HG02623 (cell line): ENCODE results near the gene PSAT1.

Experiments used
- ATAC-seq: cut with Tn5 transposase; IDR thresholded peaks from one replicate; pipeline ENCODE4 v1.9.1; 2021; ENCODE audit warnings: moderate library complexity; ENCODE audit not compliant: unreplicated experiment

Gene PSAT1

DNA sequence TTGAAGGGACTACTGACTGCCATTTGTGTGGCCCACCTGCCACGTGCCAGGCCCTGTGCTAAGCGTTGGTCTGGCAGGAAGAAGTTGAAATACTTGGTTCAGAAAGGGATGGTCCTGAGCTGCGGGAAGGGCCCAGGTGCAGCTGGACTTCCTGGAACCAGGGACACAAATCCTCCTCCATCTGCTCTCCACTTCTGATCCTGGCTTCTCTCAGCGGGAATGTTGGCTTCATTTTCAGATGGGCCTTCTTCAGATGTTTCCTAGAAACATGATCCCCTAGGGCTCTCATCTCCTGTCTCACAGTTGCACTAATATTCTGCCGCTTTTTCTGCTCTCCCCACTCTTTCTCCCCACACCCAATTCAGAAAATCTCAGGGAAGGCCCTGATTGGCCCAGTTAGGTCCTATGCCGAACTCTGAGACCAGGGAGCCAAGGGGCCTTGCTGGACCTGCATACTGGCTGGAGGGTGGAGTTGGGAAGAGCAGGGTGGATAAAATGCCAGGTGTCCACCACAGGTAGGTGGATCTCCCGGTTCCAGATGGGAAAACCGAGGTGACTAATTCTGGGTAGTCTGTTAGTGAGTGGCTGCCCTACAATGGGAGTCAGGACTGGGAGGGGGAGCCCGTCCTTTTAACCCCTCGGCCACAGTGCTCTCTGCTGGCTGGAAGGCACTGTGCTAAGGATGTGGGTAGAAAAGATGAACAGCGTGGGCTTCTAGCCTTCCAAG lies 19.4 kb downstream of the PSAT1 start:
- ATAC-seq = no peak

DNA sequence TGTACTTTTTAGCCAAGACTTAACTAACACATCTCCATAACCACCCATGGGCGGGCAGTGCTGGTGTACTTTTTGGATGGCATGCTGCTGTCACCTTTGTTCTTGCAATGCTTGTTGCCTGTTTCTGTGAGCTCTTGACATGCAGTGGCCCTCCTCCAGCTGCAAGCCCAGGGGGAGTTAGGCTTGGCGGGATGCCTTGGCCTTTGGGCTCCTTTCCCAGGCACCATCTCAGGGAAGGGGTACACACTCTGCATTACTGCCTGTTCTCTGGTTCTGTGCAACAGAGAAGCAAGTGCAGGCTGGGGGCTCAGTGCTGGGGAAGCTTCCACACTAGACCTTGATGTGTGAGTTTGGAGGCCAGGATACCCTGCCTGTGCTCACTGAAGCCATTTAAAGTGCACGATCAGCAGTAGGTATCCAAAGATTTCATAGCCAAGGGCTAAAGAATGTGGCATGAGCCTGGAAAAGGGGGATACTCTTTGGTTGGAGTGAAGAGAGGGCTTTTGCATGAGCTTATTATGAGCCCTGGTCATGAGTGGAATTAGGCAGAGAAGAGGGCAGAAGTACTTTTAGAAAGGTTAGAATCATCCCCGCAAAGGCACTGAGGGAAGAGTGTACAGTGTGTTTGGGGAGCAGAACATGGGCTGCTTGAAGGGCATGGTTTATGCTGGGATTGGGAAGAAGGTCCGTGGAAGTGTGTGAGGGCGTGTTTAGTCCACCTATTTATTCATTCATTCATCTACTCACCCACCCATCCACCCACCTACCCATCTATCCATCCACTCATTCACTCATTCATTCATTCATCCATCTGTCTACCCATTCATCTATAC lies 22.5 kb downstream of the PSAT1 start:
- no peak for ATAC-seq

DNA sequence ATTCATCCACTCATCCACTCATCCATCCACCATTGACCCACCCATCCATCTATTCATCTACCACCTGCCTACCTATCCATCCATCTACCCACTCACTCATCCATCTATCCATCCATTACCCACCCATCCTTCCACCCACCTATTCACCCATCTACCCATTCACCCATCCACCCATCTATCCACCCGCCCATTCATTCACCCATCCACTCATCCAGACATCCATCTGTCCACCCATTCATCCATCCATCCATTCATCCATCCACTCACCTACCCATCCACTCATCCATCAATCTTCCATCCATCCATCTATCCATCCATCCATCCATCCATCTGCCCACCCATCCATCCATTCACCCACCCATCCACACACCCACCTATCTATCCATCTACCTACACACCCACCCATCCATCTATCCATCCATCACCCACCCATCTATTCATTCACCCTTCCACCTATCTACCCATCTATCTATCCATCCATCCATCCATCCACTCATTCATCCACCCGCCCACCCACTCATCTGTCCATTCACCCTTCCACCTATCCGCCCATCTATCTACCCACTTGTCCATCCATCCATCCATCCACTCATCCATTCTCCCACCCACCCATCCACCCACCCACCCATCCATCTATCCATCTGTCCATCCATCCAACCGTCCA lies 23.2 kb downstream of the PSAT1 start:
- no peak for ATAC-seq

DNA sequence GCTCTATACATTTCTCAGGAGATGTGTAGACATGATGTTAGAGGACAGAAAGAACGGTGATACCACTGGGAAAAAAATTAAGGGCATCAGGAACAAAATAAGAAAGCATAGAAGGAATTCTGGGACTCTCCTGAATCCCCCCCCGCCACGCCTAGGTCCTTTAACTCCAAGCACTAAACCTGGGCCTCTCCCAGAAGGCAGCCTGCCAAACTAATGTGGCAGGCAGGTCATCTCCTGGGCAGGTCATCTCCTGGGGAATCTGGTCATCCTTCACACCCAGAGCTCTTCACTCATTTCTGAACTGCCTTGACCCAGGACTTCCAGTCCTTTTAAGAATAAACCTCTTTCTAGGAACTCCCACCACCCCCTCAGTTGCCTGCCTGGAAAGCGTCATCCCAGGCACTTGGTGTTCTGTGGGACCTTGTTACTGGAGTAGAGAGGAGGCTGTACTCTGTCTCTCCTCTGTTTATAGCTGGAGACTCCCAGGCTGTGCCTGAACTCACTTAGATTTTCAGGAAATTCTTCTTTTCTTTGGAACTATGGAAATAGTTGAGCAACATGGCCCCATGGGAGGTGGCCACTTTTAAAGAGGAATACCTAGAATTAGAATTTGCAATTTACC lies 24.1 kb downstream of the PSAT1 start:
- ATAC-seq = no peak

DNA sequence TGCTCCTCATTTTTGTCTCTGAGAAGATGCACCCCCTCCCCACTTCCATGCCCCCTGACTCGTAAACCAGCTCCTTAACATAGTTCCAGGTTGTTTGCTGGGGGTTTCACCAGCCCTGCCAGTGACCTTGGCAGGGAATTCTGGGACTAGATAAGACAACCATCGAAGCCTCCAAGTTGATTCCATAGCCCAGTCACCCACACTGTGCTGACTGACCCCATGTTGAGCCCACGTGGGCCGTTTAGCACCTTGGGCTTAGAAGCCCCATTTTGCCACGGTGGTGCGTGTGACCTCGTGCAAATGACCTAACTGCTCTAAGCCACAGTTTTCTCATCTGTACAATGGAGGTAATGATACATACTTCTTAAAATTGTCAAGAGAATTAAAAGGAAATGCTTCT lies 24.6 kb downstream of the PSAT1 start:
- ATAC-seq = no peak

DNA sequence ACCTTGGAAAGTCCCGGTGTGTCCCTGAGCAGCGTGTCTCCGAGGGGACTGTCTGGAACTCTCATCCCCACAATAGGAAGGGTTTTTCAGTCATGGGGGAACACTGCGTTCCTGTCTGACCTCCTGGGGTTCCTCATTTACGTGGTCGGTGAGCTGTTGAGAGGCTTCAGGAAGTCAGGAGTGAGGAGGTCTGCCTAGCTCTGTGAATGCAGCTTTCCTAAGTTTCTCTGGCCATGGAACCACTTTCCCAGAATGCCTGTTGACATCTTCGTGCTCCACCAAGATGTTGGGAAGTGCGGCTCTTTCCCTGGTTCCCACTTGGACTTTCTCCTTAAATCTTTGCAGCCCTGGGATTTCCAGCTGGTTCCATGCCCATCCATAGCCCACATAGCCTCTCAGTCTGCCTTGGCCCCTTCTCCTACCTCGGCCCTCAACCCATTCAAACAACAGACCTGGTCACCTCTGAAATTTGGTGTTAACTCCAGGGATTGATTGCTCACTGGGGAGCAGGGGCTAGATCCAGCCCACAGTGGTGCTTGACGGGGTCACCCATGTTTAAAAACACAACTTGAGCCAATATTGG lies 27.2 kb downstream of the PSAT1 start:
- ATAC-seq = no peak

DNA sequence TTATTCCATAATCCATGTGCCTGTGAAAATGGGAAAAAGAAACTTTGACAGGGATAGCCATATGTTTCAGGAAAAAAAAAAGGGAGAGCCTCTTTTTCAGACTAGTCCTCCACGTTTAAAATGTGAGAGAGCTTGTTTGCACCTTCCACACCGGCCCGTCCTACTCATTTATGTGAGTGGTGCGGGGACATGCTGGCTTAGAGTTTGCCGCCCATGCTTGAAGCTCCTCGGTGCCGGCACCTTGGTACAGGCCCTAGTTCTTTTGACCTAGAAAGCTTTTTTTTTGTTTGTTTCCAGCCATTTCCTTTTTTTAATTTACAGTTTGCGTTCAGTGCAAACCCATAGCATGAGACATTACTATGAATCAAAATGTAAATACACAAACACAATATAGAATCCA lies 27.8 kb downstream of the PSAT1 start:
- no peak for ATAC-seq

DNA sequence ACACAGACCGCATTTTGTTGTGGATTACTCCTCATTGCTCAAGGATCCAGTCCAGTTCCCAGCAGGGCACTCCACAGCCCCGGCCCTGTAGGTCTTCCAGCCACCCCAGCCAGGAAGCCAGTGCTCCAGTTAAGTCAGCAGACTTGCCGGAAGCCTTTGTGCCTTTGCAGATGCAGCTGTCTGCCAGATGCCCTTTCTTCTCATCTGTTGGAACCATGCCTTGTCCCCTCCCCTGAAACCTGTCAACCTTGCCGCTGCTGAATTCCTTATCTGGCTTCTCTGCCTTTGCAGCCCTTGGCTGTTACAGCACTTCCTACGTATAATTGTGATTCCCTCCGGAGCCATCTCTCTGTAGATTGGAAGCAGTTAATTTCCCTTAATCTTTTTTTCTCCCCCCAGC lies 28.4 kb downstream of the PSAT1 start:
- ATAC-seq = no peak

DNA sequence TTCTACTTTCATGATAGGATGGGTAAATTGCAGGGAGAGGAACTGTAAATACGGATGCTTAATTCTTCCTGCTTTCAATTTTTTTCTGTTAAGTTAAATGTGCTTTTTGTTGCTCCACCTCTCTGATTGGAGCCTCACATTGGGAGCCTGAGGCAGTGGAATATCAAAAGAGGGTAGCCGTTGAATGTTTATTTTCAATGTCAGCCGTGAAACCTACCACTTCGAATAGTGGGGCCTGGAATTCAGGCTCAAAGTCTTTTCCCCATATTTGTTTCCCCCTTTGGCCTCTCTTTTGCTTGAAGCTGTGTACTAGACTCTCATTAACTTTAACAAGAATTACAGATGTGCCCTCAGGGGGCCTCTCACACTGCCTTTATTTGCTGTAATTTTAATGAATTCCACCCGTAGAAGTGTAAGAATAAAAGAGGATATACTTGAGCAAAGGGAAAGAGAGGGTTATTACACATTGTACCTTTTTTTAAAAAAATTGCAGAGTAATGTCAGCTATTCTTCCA lies 29.0 kb downstream of the PSAT1 start:
- no peak for ATAC-seq

DNA sequence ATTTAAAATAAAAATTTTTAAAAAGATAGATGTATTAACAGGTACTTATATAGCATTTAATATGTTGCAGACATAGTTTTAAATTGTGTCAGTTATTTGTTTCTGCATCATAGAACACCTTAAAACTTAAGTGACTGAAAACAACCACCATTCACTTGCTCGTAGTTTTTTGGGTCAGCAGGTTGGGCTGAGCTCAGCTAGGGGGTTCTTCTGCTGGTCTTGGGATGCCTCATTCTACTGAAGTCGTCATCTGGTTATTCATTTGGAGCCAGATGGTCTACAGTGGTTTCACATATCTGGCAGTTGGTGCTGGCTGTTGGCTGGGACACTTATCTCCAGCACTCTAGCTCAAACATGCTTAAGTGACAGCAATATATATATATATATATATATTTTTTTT lies 29.6 kb downstream of the PSAT1 start:
- no peak for ATAC-seq

DNA sequence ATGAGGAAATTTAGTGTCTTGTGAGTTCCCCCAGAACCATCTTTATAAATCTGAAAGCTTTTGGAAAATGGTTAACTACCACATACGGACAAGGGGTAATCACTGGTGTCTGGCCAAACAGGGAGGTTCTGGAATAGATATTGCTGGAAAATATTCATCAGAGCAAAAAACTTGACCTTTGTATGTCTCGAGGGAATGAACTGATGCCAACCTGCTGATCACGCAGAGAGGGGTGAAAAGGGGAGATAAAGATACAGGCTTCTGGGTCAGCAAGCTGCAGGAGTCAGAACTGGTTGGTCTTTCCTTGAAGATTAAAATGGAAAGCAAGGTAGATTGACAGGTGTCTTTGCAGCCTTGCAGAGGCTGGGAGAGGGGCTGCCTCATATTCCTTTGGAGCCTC lies 35.5 kb downstream of the PSAT1 start:
- no peak for ATAC-seq

DNA sequence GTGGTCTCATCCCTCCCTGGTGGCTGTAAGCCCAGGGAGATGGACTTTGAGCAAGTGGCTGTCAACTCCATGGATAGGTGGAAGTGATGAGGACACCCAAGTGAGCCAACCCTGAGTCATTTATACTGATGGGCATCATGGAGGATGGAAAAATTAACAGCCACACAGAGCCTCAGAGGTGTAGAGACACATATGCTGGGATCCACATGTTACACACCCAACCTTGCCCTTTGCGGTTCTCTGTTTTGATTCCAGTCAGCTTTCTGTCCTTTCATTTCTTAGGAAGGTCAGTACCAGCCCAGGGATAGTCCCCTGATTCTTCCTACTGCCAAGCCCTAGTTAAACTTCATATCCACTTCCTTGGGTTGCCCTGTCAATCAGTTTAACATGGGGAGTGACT lies 51.9 kb downstream of the PSAT1 start:
- no peak for ATAC-seq

DNA sequence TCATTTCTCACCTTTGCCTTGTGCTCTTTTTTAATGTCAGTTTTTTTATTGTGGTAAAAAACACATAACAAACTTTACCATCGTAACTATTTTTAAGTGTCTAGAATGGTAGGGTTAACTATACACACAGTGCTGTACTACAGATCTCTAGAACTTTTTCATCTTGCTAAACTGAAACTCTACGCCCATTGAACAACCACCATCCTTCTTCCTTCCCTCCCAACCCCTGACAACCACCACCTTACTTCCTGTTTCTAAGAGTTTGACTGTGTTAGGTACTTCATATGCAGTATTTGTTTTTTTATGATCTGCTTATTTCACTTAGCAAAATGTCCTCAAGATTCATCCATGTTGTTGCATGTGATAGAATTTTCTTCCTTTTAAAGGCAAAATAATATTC lies 54.9 kb downstream of the PSAT1 start:
- ATAC-seq = no peak

DNA sequence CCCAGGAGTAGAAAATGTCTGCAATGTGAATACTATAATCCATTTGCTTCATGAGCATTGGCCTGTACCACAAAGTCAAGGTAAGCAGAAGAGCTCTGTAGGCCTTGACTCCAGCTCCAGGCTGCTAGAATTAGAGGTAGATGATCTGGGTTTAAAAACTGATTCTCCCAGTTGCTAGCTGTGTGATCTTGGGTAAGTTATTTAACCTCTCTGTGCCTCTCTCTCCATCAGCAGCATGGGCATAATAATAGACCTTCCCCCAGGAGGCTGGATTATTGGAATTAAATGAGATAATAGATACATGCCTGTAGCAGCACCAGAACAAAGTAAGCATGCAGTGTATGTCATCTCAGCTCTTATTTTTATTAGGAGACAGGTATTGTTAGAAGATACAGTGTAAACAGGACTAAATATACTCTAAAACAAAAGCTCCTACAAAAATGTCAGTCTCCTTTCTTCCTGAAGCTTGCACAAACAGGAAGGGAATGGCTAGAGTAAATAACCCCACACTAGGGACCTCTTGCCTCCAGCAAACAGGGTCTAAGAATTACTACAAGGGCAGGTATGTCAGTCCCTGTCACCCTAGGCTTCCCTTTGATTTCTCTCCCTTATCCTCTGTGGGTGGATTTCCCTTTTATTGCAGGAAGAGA lies 57.5 kb downstream of the PSAT1 start:
- ATAC-seq = no peak

DNA sequence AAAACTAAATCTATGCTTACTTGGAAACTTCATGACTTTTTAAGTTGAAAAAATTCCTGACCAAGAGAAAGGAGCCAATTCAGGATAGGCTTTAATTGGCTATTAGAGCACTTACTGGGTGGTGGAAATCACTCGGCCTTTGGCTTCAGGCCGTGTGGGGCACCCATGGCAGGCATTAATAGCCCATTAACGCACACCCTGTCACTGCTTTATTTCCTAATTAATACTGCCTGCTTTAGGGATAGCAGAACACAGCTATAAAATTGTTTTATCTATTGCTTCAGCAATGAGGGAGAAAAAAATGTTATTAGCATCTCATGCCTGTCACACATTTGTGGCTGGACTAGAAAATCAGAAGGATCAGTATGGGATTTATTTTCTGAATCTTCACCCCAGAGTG lies 58.1 kb downstream of the PSAT1 start:
- no peak for ATAC-seq

DNA sequence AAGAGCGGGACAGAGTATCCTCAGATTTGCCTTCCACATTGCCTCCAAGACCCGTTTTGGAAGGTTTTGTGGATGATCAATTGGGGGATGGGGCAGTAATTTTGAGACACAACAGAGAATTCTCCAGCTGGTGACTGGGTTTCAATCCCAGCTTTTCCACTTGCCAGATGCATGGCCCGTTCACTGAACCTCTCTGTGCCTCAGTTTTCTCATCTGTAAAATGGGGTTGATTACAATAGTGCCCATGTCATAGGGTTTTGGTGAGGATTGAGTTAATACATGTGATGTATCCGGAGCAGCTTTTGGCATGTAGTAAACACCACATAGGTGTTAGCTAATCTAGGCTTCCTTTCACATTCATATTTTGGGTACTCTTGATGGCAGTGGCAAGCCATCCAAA lies 59.7 kb downstream of the PSAT1 start:
- ATAC-seq = no peak

DNA sequence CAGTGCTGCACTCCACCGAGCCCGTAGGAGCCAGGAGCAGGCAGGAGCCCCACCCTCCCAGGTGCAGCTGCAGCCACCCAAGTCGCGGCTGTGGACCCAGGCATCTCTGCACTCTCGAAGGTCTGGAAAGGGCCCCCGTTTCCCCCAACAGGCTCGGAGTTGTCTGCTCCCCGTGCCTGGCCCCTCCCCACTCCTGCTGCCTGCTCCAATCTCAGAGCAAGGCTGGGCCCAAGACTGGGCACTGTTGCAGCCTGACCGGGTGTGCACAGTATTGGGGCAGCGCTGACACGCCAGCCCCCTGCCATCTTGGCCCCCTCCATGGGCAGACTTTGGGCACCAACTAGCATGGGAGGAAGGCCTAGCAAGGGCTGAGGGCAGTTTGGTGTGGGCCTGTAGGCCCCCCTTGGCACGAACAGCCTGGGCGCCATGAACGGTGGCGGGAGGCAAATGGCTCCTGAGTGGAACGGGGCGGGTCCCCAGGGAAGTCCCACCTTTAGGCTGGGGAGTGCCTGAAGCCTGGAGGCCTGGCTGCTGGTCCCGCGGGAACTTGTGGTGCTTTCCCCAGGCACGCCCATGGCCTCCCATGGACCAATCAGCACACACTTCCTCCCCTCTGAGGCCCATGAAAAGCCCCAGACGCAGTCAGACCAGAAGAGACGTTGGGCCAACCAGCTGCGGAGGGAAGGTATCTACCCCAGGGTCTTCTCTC lies 60.4 kb downstream of the PSAT1 start:
- ATAC-seq = peak; percentile 74

DNA sequence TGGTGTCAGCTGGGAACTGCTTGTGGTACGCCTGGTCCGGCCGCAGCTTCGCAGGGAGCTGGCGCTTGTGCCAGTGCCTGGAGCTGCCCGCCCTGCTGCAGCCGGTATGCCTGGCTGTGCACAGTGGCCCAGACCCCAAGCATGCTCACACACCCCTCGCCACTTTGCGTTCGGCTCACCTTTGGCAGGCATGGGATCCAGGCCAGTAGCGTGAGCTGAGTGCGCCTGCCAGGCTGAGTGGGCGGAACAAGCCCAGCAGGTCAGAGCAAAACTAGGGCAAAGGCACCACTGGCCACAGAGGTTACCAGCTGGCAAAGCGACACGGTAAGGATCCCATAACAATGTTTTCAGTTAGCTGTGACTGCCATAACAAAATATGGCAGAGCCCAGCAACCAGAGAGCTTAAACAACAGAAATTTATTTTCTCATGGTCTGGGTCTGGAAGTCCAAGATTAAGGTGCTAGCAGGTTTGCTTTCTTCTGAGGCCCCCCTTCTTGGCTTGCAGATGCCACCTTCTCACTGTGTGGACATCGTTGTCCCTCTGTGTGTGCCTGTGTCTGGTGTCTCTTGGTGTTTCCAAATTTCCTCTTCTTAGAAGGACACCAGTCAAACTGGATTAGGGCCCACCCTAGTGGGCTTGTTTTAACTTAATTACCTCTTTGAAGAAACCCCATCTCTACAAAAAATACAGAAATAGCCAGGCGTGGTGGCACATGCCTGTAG lies 61.6 kb downstream of the PSAT1 start:
- ATAC-seq = no peak

DNA sequence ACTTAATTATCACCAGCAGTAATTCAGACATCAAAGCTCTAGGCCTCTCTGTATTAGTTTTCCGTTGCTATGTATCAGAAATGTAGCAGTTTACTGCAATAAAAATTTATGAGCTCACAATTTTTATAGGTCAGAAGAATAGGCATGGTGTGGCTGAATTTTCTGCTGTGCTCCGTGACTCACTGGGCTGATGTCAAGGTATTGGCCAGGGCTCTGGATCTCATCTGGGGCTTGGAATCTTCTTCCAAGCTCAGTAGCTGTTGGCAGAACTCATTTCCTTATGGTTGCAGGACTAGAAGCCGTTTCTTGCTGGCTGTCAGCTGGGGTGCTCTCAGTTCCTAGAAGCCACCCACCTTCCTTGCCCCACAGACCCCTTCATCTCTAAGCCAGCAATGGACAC lies 66.3 kb downstream of the PSAT1 start:
- ATAC-seq = no peak
